ENCODE measurements around the gene CERK.

DNA sequence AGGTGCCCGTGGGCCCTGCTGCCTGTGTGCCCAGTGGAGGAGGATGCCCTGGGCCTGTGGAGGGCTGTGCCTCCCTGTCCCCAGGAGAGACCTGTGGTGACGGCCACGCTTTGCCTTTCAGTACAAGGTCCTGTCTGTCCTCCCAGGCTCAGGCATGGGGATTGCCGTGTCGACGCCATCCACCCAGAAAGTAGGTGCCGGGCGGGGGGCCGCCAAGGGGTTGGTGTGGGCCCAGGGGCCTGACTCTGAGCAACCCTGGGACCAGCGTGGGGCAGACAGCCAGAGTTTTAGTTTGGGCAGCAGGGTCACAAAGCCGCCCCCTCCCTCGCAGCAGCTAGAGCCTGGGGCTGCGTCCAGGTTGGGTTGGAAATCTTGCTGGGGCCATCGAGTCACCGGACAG lies 61.6 kb downstream of the CERK start:
- TF ChIP-seq, protein P1, sequence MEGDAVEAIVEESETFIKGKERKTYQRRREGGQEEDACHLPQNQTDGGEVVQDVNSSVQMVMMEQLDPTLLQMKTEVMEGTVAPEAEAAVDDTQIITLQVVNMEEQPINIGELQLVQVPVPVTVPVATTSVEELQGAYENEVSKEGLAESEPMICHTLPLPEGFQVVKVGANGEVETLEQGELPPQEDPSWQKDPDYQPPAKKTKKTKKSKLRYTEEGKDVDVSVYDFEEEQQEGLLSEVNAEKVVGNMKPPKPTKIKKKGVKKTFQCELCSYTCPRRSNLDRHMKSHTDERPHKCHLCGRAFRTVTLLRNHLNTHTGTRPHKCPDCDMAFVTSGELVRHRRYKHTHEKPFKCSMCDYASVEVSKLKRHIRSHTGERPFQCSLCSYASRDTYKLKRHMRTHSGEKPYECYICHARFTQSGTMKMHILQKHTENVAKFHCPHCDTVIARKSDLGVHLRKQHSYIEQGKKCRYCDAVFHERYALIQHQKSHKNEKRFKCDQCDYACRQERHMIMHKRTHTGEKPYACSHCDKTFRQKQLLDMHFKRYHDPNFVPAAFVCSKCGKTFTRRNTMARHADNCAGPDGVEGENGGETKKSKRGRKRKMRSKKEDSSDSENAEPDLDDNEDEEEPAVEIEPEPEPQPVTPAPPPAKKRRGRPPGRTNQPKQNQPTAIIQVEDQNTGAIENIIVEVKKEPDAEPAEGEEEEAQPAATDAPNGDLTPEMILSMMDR (IDR thresholded peaks at IDR 0.05): no peak
- TF ChIP-seq EP300 (IDR thresholded peaks at IDR 0.05): no peak
- no peak for TF ChIP-seq POLR2A (IDR thresholded peaks at IDR 0.05)
